Measurements from ENCODE around the gene USP37.

The USP37 gene

DNA sequence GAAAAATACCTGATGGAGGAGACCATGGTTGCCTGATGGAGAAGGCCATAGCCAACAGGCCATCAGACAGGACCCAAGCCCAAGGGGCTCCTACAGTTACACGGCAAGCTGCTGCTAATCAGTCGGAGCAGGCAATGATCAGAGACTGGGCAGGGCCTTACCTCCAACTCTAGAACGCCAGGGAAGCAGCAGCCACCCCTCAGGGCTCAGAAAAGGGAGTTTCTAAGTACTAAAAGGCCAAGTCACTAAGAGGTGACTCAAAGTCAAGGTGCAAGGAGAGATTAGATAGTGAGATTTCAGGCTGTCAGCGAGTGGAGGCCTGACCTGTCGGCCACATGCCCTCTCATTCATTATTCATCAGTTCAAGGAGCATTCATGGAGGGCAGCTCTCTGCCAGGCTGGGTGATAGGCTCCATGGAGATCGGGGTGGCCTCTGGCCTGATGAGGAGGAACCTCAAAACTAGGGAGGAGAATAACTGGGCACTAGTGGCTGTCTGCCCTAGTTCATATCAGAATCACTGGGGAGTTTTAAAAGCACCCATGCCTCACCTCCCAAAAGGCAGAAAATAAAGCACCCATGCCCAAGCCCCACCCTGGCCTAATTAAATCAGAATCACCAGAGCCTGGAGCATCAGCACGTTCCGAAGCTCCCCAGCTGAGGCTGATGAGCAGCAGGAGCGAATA, 145.6 kb downstream of the USP37 start:
- POLR2A ChIA-PET, result no interaction called here
- CTCF ChIA-PET, result no interaction called here

DNA sequence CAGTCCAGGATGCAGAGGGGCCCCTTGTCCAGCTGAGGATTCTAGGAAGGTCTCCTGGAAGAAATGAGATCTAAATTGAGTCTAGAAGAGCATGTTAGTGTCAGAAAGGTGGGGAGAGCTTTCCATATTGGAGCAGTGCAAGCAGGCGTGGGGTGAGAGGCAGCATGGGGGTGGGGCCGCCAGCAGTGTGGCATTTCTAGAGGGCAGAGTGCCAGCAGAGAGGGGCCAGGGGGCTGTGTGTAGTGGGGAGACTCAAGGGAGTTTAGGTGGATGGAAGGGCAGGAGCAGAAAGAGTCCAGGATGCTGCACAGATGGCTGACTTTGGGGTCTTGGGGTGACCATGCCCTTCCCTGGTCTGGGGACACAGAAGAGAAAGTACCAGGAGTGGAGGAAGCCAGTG, 147.1 kb downstream of the USP37 start:
- DNase-seq (ENCODE audit: low read depth, low spot score), result no peak
- CTCF ChIA-PET, result interaction anchor here (0.6 kb wide), 2 partner anchors 31 to 202 kb away, joined by 3 read pairs; no protein-coding TSS in a partner anchor
- H3K4me3 ChIP-seq (ENCODE audit: low read depth, low read length), result no peak overlapping the region
- POLR2A ChIA-PET, result interaction anchor here (0.6 kb wide), 1 partner anchor 239 kb away, joined by 4 read pairs; no protein-coding TSS in a partner anchor
- TF ChIP-seq, protein P1, sequence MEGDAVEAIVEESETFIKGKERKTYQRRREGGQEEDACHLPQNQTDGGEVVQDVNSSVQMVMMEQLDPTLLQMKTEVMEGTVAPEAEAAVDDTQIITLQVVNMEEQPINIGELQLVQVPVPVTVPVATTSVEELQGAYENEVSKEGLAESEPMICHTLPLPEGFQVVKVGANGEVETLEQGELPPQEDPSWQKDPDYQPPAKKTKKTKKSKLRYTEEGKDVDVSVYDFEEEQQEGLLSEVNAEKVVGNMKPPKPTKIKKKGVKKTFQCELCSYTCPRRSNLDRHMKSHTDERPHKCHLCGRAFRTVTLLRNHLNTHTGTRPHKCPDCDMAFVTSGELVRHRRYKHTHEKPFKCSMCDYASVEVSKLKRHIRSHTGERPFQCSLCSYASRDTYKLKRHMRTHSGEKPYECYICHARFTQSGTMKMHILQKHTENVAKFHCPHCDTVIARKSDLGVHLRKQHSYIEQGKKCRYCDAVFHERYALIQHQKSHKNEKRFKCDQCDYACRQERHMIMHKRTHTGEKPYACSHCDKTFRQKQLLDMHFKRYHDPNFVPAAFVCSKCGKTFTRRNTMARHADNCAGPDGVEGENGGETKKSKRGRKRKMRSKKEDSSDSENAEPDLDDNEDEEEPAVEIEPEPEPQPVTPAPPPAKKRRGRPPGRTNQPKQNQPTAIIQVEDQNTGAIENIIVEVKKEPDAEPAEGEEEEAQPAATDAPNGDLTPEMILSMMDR (IDR thresholded peaks at IDR 0.05; ENCODE audit: insufficient read depth, low read length, missing control alignments), result no peak

More for the DNA sequence above, 145.6 kb downstream of the USP37 start:
- no peak for DNase-seq (ENCODE audit: low read depth, low spot score)
- TF ChIP-seq, protein P1 (IDR thresholded peaks at IDR 0.05; ENCODE audit: insufficient read depth, low read length, missing control alignments), result no peak
- H3K4me3 ChIP-seq (ENCODE audit: low read depth, low read length), result no peak overlapping the region

DNA sequence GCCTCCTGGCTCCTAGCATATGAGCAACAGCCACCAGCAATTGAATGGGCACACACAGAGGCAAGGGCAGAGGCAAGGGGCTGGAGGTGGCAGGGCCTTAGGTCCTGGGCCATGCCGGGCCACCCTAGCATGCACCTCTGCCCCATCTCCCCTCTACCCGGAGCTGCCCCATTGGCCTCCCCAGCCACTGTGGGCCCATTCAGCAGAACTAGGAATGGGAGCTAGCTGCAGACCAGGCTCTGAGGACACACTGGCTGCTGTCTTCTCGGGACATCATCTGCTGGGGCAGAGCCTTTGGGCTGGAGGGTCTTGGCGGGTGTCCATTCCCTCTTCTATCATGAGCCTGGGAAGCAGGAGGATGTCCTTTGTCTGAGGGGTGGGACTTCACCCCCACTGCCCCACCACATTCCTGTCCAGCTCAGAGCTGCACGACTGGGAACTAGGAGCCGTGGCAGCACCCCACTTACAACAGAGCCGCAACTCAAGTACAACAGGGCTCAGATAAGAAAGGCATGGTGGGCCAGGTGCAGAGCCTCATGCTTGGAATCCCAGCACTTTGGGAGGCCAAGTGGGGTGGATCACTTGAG, 148.4 kb downstream of the USP37 start:
- H3K4me3 ChIP-seq (ENCODE audit: low read depth, low read length), result no peak overlapping the region
- TF ChIP-seq, protein P1 (IDR thresholded peaks at IDR 0.05; ENCODE audit: insufficient read depth, low read length, missing control alignments), result no peak
- CTCF ChIA-PET, result no interaction called here
- POLR2A ChIA-PET, result no interaction called here
- no peak for DNase-seq (ENCODE audit: low read depth, low spot score)

DNA sequence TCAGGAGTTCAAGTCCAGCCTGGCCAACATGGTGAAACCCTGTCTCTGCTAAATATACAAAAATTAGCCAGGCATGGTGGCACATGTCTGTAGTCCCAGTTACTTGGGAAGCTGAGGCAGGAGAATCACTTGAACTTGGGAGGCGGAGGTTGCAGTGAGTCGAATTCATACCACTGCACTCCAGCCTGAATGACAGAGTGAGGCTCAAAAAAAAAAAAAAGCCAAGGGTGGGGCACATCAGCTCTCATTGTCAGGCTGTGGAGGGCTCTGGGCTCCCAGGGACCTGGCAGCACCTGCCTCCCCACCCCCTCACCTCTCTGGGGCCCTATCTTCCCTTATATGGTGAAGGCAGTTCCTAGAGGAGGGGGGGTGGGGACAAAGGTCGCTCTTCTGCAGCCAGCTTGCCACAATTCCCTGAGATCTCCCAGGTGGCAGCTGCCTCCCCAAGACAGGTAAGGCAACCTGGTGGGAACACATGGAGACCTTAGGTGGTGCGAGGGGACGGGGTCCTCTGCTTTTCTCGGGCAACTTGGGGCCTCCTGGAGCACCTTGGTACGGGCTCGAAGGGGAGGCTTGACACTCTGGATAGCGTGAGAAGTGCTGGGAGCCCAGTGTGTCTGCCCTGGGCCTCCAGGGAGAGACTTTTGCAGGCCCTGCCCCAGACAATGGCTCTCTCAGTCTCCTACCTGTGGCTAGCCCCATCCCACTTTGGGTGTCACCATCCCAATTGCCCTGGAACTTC, 149.3 kb downstream of the USP37 start, which contains the start of gene VIL1:
VIL1 (plus strand) TSS at position 407 of the 742 bp plus-strand sequence. CDS start 4,656 bp downstream, outside the sequence.
- CTCF ChIA-PET, result no interaction called here
- no peak for DNase-seq (ENCODE audit: low read depth, low spot score)
- TF ChIP-seq, protein P1 (IDR thresholded peaks at IDR 0.05; ENCODE audit: insufficient read depth, low read length, missing control alignments), result no peak
- POLR2A ChIA-PET, result no interaction called here
- no peak within 1 kb of the TSS for H3K4me3 ChIP-seq (ENCODE audit: low read depth, low read length)

DNA sequence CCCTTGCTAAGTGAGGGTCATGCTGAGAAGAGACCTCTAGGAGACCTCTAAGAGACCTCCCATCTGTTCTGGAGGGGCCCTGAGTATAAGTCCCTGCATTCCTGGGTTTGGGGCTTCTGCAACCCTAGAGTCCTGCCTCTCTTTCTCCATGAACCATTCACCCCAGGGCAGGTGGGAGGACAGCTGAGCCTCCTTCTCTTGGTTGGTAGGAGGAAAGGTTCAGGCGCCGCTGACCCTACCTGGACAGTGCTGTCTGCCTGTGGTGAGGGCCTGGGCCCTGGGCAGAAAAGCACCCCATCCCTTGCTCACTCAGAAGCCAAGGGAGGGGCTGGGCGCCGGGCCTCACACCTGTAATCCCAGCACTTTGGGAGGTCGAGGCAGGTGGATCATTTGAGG, 149.8 kb downstream of the USP37 start:
- ChIA-PET CTCF (no interaction called here), POLR2A (no interaction called here)
- TF ChIP-seq, protein P1 (IDR thresholded peaks at IDR 0.05; ENCODE audit: insufficient read depth, low read length, missing control alignments), result no peak
- H3K4me3 ChIP-seq (ENCODE audit: low read depth, low read length), result no peak overlapping the region
- DNase-seq (ENCODE audit: low read depth, low spot score), result no peak

DNA sequence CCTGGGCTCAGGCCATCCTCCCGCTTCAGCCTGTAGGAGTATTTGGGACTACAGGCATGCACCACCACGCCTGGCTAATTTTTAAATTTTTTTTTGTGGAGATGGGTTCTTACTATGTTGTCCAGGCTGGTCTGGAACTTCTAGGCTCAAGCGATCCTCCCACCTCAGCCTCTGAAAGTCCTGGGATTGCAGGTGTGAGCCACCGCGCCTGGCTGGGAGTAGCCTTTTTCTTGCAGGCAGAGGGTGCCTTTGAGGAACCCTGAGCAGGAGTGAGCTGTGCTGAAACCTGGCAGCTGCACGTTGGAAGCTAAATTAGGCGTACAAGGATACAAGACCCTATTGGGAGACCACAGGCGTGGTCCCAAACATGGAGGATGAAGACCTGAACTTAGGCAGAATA, 160.4 kb downstream of the USP37 start:
- CTCF ChIA-PET, result interaction anchor here (2.8 kb wide), 1 partner anchor 58 kb away, joined by 22 read pairs; no protein-coding TSS in a partner anchor
- POLR2A ChIA-PET, result no interaction called here
- TF ChIP-seq, protein P1 (IDR thresholded peaks at IDR 0.05; ENCODE audit: insufficient read depth, low read length, missing control alignments), result no peak
- DNase-seq (ENCODE audit: low read depth, low spot score), result no peak
- H3K4me3 ChIP-seq (ENCODE audit: low read depth, low read length), result no peak overlapping the region
